C4-2B (cell line): ENCODE data around the gene TFPI2.

Source experiments
- ZFX ChIP-seq: fragments of 450-650 bp; IDR thresholded peaks from 2 replicates; pipeline ENCODE4 v1.6.1; 2017
- TF ChIP-seq, protein P1 (sequence below): fragments of 450-650 bp; conservative IDR thresholded peaks from 2 replicates; pipeline ENCODE4 v1.5.1; 2017; ENCODE audit warnings: mild to moderate bottlenecking

DNA sequence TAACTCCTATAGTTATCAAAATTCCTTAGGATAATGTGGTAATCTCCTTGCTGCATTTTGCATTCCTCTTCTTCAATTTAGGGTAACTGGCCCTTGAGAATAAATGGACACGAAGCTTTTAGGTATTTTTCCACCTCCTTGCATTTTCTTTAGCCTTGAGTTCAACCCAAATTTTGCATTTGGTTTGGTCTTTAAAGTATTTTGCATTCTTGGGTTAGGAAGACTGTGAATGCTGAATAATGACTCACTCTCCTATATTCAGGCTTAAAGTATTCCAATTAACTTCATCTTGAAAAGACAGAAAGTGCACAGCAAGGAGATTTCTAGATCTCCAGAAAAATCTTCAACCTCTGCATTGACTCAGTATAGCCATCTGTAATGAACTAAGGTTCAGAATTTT, 47.3 kb downstream of the TFPI2 start:
- TF ChIP-seq, protein P1, sequence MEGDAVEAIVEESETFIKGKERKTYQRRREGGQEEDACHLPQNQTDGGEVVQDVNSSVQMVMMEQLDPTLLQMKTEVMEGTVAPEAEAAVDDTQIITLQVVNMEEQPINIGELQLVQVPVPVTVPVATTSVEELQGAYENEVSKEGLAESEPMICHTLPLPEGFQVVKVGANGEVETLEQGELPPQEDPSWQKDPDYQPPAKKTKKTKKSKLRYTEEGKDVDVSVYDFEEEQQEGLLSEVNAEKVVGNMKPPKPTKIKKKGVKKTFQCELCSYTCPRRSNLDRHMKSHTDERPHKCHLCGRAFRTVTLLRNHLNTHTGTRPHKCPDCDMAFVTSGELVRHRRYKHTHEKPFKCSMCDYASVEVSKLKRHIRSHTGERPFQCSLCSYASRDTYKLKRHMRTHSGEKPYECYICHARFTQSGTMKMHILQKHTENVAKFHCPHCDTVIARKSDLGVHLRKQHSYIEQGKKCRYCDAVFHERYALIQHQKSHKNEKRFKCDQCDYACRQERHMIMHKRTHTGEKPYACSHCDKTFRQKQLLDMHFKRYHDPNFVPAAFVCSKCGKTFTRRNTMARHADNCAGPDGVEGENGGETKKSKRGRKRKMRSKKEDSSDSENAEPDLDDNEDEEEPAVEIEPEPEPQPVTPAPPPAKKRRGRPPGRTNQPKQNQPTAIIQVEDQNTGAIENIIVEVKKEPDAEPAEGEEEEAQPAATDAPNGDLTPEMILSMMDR = no peak
- TF ChIP-seq ZFX = no peak
